ENCODE measurements around the gene KRTAP1-1.

KRTAP1-1 gene

DNA sequence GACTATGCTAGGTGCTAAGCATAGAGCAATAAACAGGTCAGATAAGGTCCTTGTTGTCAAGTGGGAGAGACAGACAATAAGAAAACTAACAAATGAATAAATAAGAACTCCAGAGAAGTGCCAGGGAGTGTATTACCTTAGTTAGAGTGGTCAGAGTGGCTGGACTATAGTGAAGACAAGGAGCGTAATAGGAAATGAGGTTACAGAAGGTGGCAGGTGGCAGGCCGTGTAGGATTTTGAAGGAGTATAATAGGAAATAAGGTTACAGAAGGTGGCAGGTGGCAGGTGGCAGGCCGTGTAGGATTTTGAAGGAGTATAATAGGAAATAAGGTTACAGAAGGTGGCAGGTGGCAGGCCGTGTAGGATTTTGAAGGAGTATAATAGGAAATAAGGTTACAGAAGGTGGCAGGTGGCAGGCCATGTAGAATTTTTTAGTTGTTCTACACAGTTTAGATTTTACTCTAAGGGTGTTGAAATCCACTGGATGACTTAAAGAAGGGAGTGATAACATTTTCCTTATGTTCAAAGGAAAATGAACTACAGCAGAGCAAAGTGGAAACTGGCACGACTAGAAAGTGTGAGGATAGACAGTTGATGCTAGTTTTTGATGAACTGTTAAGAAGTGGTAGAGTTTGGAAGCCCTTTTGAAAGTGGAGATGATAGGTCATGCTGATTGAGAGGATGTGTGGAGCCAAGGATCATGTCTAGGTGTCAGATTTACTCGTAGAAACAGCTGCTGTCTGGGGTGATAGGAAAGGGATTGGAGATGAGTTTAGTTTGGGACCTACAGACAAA, 28.7 kb downstream of the KRTAP1-1 start:
- no peak for DNase-seq

DNA sequence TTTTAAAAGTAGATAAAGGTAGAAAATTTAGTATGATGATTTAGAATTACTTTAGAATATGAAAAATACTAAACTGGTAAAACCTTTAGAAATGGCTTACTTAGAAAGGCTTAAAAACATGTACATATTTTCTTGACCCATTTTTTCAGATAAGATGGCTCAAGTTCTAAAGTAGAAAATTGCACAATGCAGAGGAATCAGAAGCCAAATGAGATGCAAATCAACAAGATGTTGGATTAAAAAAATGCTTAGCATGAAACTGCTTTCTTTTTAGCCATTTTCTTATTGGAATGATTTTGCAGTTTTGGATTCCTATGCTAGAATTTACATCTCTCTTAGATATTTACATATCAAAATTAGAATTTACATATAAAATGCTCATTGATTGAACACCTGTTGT, 30.8 kb downstream of the KRTAP1-1 start:
- no peak for DNase-seq

DNA sequence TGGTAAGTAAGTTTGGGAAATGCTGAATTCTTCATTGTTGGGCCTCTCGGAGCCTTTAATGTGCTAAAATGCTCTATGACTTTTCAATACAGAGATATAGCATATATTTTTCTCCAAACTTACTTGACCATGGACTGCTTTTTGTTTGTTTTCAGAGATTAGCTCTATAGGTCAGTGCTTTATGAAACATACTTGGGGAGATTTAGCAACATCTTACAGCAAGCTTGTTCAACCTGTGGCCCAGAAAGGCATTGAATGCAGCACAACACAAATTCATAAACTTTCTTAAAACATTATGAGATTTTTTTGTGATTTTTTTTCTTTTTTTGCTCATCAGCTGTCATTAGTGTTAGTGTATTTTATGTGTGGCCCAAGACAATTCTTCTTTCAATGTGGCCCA, 31.3 kb downstream of the KRTAP1-1 start:
- no peak for DNase-seq

DNA sequence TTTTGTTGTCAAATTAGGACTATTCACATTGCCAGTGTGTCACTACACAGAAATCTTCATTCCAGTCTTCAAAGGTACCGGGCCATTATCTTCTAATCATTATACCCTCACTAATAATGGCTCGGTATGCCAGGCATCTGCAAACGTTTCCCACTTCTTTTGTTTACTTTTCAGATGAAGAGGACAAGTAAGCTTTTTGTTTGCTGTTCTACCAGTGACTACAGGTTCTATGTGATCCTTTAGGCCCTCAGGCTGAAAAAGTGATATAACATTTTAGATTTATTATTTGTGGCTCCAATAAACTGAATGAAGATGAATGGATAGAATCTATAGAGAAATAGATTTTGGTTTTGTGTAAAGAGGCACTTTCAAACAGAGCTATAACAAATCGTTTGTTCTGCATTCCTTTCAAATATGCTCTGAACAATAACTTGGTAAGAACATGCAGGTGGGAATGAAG, 31.9 kb downstream of the KRTAP1-1 start:
- DNase-seq, result no peak

DNA sequence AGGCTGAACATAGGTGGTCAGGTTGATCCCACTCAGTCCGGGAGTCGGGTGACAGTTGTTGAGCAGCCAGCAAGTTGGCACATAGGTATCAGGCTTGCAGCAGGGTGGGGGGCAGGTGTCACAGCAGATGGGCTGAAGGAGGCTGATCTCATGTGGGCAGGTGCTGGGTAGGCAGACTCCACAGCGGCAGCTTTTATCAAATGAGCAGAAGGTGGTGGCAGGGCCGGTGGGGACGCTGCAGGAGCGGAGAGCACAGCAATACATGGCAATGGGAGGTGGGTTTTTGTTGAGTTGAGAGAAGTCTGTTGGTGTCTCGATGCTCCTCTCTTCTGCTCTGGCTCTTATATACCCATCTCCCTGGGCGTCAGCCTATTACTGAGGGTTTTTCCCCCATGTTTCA, 32.4 kb downstream of the KRTAP1-1 start, which contains the start of gene KRTAP3-1:
KRTAP3-1 (minus strand) TSS at position 318 of the 400 bp plus-strand sequence; CDS start at position 264, 54 bp downstream.
- no peak for DNase-seq

DNA sequence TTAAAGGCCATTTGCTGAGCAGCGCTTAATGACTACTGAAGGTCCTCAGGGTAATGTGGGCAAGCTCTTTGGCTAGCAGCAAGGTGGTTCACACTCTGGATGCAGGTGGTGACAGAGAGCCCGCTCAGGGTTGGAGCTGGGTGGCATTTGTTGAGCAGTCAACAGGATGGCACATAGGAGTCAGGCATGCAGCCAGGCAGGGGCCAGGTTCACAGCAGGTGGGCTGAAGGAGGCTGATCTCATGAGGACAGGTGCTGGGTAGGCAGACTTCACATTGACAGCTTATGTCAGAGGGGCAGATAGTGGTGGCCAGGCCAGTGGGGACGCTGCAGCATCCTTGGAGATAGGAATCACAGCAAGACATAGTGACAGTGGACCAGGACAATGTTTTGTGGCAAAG, 36.9 kb downstream of the KRTAP1-1 start:
- no peak for DNase-seq

DNA sequence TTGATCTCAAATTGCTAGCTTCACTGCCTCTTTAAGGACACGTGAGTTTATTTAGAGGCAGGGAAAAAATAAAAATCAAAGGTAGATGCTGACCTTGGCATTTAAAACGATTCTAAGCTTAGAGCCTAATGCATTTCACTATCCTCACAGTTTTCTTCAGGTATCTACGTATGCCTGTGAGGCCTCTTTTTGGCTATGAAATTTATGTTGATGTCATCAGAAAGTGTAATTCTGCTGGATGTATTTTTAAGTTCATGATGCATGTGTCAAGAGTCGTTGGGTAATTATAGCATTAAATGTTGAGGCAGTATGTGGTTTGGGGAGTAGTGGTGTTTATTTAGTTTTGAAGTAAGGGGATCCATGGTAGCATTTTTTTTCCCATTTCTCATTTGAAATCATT, 37.3 kb downstream of the KRTAP1-1 start:
- DNase-seq, result no peak

DNA sequence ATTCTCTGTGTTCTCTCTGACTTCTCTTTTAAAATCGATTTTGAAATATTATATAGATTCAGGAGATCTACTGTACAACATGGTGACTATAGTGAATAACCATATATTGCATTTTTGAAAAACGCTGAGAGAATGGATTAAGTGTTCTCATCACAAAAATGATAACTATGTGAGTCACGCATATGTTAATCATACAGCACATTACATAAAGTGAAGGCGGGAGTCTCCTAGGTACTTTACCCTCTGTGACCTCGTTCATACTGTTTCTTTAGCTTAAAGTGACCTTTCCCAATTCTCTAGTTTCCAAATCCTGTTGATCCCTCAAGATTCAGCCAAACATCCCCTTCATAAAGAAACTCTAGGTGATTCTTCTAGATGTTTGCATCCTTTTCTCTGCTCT, 38.4 kb downstream of the KRTAP1-1 start:
- DNase-seq, result no peak

DNA sequence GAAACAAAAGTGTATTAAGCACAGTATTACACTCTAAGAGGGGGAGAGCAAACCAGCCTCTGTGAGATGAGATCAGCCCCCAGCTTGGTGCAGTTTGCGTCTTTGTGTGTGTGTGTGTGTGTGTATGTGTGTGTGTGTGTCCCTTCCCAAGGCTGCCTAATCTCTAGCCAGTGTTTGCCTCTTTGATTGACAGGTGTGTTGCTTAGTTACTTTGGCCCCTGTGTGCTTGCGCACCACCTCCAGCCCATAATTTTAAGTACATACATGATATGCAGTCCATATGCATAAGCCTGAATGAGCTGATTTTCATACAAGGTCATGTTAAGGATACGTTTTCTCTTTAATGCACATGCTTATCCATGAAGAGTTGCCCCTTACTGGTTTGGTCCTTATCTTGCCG, 39.5 kb downstream of the KRTAP1-1 start:
- DNase-seq, result no peak

DNA sequence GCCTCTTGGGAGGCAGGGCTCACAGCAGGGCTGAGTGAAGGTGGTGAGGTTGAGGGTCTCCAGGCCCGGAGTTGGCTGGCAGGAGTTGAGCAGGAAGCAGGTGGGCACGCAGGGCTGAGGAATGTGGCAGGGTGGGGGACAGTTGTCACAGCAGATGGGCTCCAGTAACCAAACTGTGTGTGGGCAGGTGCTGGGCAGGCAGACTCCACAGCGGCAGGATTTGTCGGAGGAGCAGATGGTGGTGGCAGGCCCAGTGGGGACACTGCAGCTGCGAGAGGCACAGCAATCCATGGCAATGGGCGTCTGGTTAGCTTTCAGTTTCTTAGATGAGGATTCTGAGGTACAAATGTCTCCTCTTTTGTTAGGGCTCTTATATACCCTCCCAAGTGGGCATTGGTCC, 41.7 kb downstream of the KRTAP1-1 start, which contains the start of gene KRTAP3-2:
KRTAP3-2 (minus strand) TSS at position 344 of the 400 bp plus-strand sequence; CDS start at position 291, 53 bp downstream.
- peak in 4 of 58 donors; percentile 3 to 9 (median 5) for DNase-seq

DNA sequence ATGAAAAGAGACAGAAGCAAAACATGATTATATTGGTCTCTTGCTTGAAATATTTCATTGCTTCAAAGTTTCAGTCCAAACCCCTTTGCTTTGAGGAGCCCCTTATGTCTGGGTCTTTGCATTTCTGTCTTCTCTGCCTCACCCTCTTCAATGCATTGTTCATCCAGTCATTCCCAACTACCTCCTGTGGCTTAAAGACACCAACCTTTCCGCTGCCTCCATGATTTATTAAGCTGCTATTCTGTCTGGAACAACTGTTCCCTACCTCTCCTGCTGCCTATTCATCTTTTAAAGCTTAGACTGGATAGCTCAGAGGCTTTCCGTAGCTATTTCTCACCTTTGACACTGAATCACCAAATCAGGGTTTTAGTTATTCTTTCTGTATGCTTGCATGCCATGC, 43.9 kb downstream of the KRTAP1-1 start:
- no peak for DNase-seq

DNA sequence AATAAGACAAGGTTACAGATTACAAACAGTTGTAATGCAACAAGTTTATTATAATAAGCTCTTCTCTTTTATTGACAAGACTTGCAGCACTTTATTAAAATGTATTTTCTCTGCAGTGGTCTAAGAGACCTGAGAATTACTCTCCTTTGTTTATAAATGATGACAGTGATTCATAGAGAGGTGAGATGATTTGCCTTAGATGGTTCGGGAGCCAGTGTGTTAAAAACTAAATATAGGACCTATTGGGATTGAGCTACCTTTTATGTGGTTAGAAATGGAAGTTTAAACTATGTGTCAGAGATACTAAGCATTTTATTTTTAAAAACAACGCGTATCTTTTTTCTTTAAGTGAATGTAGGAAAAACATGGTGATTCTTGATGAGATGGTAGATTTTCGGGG, 44.4 kb downstream of the KRTAP1-1 start:
- no peak for DNase-seq

DNA sequence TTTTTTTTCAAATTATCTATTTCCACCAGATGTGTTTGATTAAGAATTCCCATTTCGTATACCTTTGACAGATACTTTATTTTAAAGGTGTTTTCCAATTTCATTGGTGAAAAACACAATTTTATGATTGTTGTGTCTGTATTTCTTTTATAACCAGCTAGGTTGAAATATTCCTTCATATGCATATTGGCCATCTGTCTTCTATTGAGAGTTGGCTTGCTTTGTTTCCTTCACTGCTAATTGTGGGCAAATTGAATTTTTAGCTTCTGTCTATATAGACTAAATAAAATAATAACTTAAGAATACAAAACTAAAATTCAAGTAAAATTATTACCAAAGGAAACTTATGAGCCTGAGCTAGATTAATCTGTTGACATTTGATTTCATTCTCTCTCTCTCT, 46.1 kb downstream of the KRTAP1-1 start:
- no peak for DNase-seq

DNA sequence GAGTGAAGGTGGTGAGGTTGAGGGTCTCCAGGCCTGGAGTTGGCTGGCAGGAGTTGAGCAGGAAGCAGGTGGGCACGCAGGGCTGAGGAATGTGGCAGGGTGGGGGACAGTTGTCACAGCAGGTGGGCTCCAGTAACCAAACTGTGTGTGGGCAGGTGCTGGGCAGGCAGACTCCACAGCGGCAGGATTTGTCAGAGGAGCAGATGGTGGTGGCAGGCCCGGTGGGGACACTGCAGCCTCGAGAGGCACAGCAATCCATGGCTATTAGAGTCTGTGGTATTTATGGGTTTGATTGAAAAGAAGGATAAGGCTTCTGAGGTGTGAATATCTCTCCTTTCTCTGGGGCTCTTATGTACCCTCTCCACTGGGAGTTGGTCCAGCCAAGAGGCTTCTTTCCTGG, 47.4 kb downstream of the KRTAP1-1 start, which contains the start of gene KRTAP3-3:
KRTAP3-3 (minus strand) TSS at position 326 of the 400 bp plus-strand sequence; CDS start at position 259, 67 bp downstream.
- DNase-seq, result no peak

DNA sequence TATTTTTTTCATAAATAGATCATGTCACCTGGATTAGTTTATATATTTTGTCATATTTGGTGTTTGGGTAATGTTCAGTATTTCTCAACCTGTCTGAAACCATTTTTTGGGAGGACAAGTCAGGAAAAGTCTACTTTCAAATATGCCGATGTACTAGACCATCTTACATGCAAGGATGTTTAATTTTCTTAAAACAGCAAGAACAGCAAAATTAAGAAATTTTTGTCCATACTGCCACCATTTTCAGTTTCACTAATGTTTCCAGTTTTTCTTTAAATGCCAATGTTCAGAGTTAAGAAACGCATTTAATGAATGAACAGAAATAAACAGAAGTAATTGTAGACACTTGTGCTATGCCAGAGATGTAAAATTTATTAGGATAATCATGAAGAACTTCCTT, 48.2 kb downstream of the KRTAP1-1 start:
- no peak for DNase-seq

DNA sequence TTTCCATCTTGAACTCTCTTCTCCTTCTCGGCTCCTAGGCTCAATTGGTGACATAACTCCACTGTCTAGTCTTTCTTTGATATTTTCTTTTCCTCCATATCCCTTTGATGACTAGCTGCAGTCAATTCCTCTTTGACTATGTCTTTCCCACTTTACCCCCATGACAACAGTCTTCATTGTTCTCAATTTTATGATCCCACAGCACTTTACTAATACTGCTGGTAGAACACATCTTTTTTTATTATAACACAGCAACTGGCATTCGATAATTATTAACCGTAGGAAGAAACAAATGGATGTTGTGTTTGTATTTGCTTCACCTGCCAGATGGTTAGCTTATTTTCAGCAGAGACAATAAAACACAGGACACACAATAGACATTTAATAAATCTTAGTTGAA, 48.6 kb downstream of the KRTAP1-1 start:
- DNase-seq, result no peak

Data from anterior cingulate cortex (tissue), 58 donors.